GM18508 (cell line): ENCODE measurements around the gene NRXN2.
"Not testable (repeated sequence)": the region's sequence is repeated elsewhere in the genome, so short reads cannot be mapped to it uniquely, and the experiment has no call there.

Experiments
- ATAC-seq: cut with Tn5 transposase; IDR thresholded peaks from one replicate; pipeline ENCODE4 v1.9.1; 2021; ENCODE audit warnings: moderate number of reproducible peaks; ENCODE audit not compliant: insufficient read depth, unreplicated experiment

Gene NRXN2

GRCh38 chr11:64686466-64687170, 36.4 kb downstream of the NRXN2 start:
- ATAC-seq: no peak

- no peak for ATAC-seq
These were observed 37.5 kb downstream of the NRXN2 start for GRCh38 chr11:64685536-64685935.

- ATAC-seq: no peak
These were observed 38.6 kb downstream of the NRXN2 start for GRCh38 chr11:64684357-64684756.

GRCh38 chr11:64681171-64681570, 41.8 kb downstream of the NRXN2 start:
- no peak for ATAC-seq

- ATAC-seq: no peak
These were observed 43.2 kb downstream of the NRXN2 start for GRCh38 chr11:64679846-64680245.

GRCh38 chr11:64677441-64678023, 45.5 kb downstream of the NRXN2 start:
- no peak for ATAC-seq

- no peak for ATAC-seq
These were observed 46.8 kb downstream of the NRXN2 start for GRCh38 chr11:64676261-64676615.

GRCh38 chr11:64675450-64676260, 47.3 kb downstream of the NRXN2 start:
- ATAC-seq: no peak

GRCh38 chr11:64674774-64675173, 48.2 kb downstream of the NRXN2 start:
- ATAC-seq: no peak

GRCh38 chr11:64673279-64673678, 49.7 kb downstream of the NRXN2 start:
- no peak for ATAC-seq

GRCh38 chr11:64672875-64673274, 50.1 kb downstream of the NRXN2 start:
- ATAC-seq: no peak

- no peak for ATAC-seq
These were observed 52.0 kb downstream of the NRXN2 start for GRCh38 chr11:64670975-64671374.

GRCh38 chr11:64667154-64667745, 55.7 kb downstream of the NRXN2 start:
- ATAC-seq: no peak

- ATAC-seq: no peak
These were observed 57.6 kb downstream of the NRXN2 start for GRCh38 chr11:64665411-64665821.

GRCh38 chr11:64664236-64664870, 58.6 kb downstream of the NRXN2 start:
- not testable (repeated sequence) for ATAC-seq

GRCh38 chr11:64663656-64664055, 59.3 kb downstream of the NRXN2 start:
- no peak for ATAC-seq

GRCh38 chr11:64661614-64662013, 61.4 kb downstream of the NRXN2 start:
- no peak for ATAC-seq

- no peak for ATAC-seq
These were observed 61.9 kb downstream of the NRXN2 start for GRCh38 chr11:64661146-64661545.

- no peak for ATAC-seq
These were observed 62.3 kb downstream of the NRXN2 start for GRCh38 chr11:64660706-64661105.

GRCh38 chr11:64660205-64660604, 62.8 kb downstream of the NRXN2 start:
- no peak for ATAC-seq
